Esophagus muscularis mucosa (tissue), 3 donors: ENCODE data around the gene SLAIN1.

Experiments used
- EP300 ChIP-seq: sonication (generic); formaldehyde crosslinking; IDR thresholded peaks from one replicate; pipeline ENCODE4 v1.6.1; 2017; ENCODE audit warnings: antibody characterized with exemption
- TF ChIP-seq, protein P1 (sequence below), 3 experiments: fragments of 200-600 bp in 2 of 3; fragments of 450-650 bp in 1 of 3; sonication (generic) in 2 of 3; IDR thresholded peaks; one replicate each; pipeline ENCODE4 v1.5.1; 2017 to 2019; ENCODE audit warnings: antibody characterized with exemption in 3 of 3, mild to moderate bottlenecking in 2 of 3, moderate library complexity in 1 of 3

DNA sequence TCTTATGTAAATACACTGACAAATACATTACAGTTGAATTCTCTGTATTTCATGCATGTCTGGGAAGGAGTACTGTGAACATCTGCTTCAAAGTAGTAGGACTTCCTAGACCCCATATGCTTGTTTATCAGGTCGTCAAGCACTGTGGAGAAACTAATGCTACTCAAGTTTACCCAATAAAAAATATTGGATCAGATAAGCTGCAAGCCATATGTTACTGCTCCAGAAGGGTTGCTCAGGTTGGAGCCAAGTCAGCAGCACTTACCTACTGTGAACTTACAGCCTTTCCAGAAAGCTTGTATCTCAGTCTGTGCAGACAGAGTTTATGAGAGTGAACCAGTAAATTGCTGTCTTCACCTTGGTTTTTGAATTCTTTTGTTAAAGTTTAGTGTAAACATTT lies 36.2 kb downstream of the SLAIN1 start:
- TF ChIP-seq, protein P1, sequence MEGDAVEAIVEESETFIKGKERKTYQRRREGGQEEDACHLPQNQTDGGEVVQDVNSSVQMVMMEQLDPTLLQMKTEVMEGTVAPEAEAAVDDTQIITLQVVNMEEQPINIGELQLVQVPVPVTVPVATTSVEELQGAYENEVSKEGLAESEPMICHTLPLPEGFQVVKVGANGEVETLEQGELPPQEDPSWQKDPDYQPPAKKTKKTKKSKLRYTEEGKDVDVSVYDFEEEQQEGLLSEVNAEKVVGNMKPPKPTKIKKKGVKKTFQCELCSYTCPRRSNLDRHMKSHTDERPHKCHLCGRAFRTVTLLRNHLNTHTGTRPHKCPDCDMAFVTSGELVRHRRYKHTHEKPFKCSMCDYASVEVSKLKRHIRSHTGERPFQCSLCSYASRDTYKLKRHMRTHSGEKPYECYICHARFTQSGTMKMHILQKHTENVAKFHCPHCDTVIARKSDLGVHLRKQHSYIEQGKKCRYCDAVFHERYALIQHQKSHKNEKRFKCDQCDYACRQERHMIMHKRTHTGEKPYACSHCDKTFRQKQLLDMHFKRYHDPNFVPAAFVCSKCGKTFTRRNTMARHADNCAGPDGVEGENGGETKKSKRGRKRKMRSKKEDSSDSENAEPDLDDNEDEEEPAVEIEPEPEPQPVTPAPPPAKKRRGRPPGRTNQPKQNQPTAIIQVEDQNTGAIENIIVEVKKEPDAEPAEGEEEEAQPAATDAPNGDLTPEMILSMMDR (IDR thresholded peaks at IDR 0.05), result no peak
- no peak for TF ChIP-seq EP300
